SK-N-SH (cell line): ENCODE measurements around the gene GLS. TPM values are rescaled to one million over a fixed set of nuclear protein-coding genes. Genes with fewer than 3 reads are reported as not detected.
"Not testable (repeated sequence)": the region's sequence is repeated elsewhere in the genome, so short reads cannot be mapped to it uniquely, and the experiment has no call there.

Experiments used
- CTCF ChIA-PET: fragments of 300-600, 350-600 bp; formaldehyde crosslinking; extraction: SDS; loops from one replicate; lab custom pipeline; 2021; lab: Yijun Ruan, JAX
- POLR2A ChIA-PET: fragments of 350-600 bp; sonication (Branson Sonifier 250); formaldehyde crosslinking; extraction: SDS; loops from one replicate; lab custom pipeline; 2020; ENCODE audit warnings: antibody characterized with exemption, inconsistent platforms; lab: Yijun Ruan, JAX
- DNase-seq: peaks from one replicate; pipeline ENCODE4 v3.0.0; 2012
- H2AFZ ChIP-seq: fragments of 200-600 bp; sonication (generic); 2 replicates; pipeline ENCODE4 v1.8.1; 2016; ENCODE audit warnings: antibody characterized with exemption, mild to moderate bottlenecking, low read depth
- H3F3A ChIP-seq: fragments of 200-600 bp; sonication (generic); replicated peaks from 2 replicates; pipeline ENCODE3; 2016; ENCODE audit warnings: antibody characterized with exemption, mild to moderate bottlenecking; ENCODE audit not compliant: insufficient read depth
- H3K27ac ChIP-seq, 2 experiments: fragments of 200-500 bp in 1 of 2; fragments of 200-600 bp in 1 of 2; sonication (Bioruptor generic) in 1 of 2; sonication (generic), shearing (Covaris generic) in 1 of 2; 2 replicates each; pipeline versions ENCODE4 v1.5.1 to v1.6.1; 2014 to 2016; ENCODE audit warnings: low read depth in 2 of 2, inconsistent platforms in 1 of 2, low read length in 1 of 2, mild to moderate bottlenecking in 1 of 2, mixed read lengths in 1 of 2
- H3K27me3 ChIP-seq: fragments of 200-600 bp; sonication (generic), shearing (Covaris generic); 2 replicates; pipeline ENCODE4 v1.6.1; 2016; ENCODE audit warnings: mixed run types; ENCODE audit not compliant: insufficient read depth
- H3K36me3 ChIP-seq, 2 experiments: fragments of 200-500 bp in 1 of 2; fragments of 200-600 bp in 1 of 2; sonication (Bioruptor generic) in 1 of 2; sonication (generic) in 1 of 2; replicated peaks in 1 of 2; 2 replicates each; pipeline versions ENCODE3 to v1.5.1; 2014 to 2016; ENCODE audit warnings: low read length in 1 of 2, mild to moderate bottlenecking in 1 of 2; ENCODE audit not compliant: insufficient read depth in 2 of 2, control insufficient read depth in 1 of 2
- H3K4me1 ChIP-seq, 2 experiments: fragments of 200-500 bp in 1 of 2; fragments of 200-600 bp in 1 of 2; sonication (Bioruptor generic) in 1 of 2; sonication (generic), shearing (Covaris generic) in 1 of 2; 2 replicates each; pipeline versions ENCODE4 v1.5.1 to v1.6.1; 2014 to 2016; ENCODE audit warnings: low read depth in 1 of 2, low read length in 1 of 2, mixed run types in 1 of 2; ENCODE audit not compliant: insufficient read depth in 2 of 2, control insufficient read depth in 1 of 2
- H3K4me2 ChIP-seq: fragments of 200-600 bp; sonication (generic), shearing (Covaris generic); 2 replicates; pipeline ENCODE4 v1.6.1; 2017; ENCODE audit warnings: mixed run types
- H3K4me3 ChIP-seq, 2 experiments: fragments of 200-500 bp in 1 of 2; fragments of 200-600 bp in 1 of 2; sonication (Bioruptor generic) in 1 of 2; sonication (generic), shearing (Covaris generic) in 1 of 2; 2 replicates each; pipeline versions ENCODE4 v1.5.1 to v1.8.1; 2014 to 2016; ENCODE audit warnings: low read depth in 2 of 2, inconsistent platforms in 1 of 2, low read length in 1 of 2, mild to moderate bottlenecking in 1 of 2, mixed read lengths in 1 of 2, moderate library complexity in 1 of 2
- H3K79me2 ChIP-seq: fragments of 200-600 bp; sonication (generic); 2 replicates; pipeline ENCODE4 v1.8.1; 2017; ENCODE audit warnings: mild to moderate bottlenecking; ENCODE audit not compliant: insufficient read depth
- H3K9ac ChIP-seq: fragments of 200-600 bp; sonication (generic); 2 replicates; pipeline ENCODE4 v1.6.1; 2017; ENCODE audit warnings: mixed run types
- H3K9me2 ChIP-seq: fragments of 200-600 bp; sonication (generic); 2 replicates; pipeline ENCODE4 v1.6.1; 2017; ENCODE audit warnings: mixed run types
- H3K9me3 ChIP-seq: fragments of 200-600 bp; sonication (generic); 2 replicates; pipeline ENCODE4 v1.6.1; 2017; ENCODE audit warnings: mixed run types, mild to moderate bottlenecking, moderate library complexity
- H4K20me1 ChIP-seq: fragments of 200-600 bp; sonication (generic); 2 replicates; pipeline ENCODE4 v1.6.1; 2017; ENCODE audit warnings: mild to moderate bottlenecking, mixed run types; ENCODE audit not compliant: insufficient read depth
- FOSL2 ChIP-seq: IDR thresholded peaks from 2 replicates; pipeline ENCODE4 v1.4.0; 2012; ENCODE audit warnings: low read depth, mild to moderate bottlenecking, moderate library complexity, borderline replicate concordance
- FOXJ3 ChIP-seq: sonication (generic); formaldehyde crosslinking; IDR thresholded peaks from 2 replicates; pipeline ENCODE4 v1.5.1; 2020; ENCODE audit warnings: mild to moderate bottlenecking, missing genetic modification reagents
- FOXM1 ChIP-seq: IDR thresholded peaks from 2 replicates; pipeline ENCODE4 v1.4.0; 2012; ENCODE audit warnings: low read depth, mild to moderate bottlenecking
- GABPA ChIP-seq: IDR thresholded peaks from 2 replicates; pipeline ENCODE4 v1.4.0; 2012; ENCODE audit warnings: low read depth, mild to moderate bottlenecking
- GATA2 ChIP-seq: sonication (generic); formaldehyde crosslinking; IDR thresholded peaks from 2 replicates; pipeline ENCODE4 v1.5.0; 2020; ENCODE audit warnings: mild to moderate bottlenecking, missing genetic modification reagents
- IRF3 ChIP-seq: fragments of 150-350 bp; IDR thresholded peaks from 2 replicates; pipeline ENCODE4 v1.6.1; 2016; ENCODE audit warnings: mild to moderate bottlenecking, low read depth, low read length
- MAX ChIP-seq: IDR thresholded peaks from 2 replicates; pipeline ENCODE4 v1.4.0; 2012; ENCODE audit warnings: low read depth
- MEF2A ChIP-seq: IDR thresholded peaks from 2 replicates; pipeline ENCODE4 v1.4.0; 2012; ENCODE audit warnings: low read depth, borderline replicate concordance
- NFIC ChIP-seq: IDR thresholded peaks from 2 replicates; pipeline ENCODE4 v1.4.0; 2012; ENCODE audit warnings: borderline replicate concordance
- PBX3 ChIP-seq: IDR thresholded peaks from 2 replicates; pipeline ENCODE4; 2012
- RAD21 ChIP-seq: IDR thresholded peaks from 2 replicates; pipeline ENCODE4 v1.6.1; 2012; ENCODE audit warnings: mild to moderate bottlenecking, low read length
- RCOR1 ChIP-seq: fragments of 150-350 bp; IDR thresholded peaks from 2 replicates; pipeline ENCODE4 v1.6.1; 2017; ENCODE audit warnings: antibody characterized with exemption, low read length
- SIN3A ChIP-seq: IDR thresholded peaks from 2 replicates; pipeline ENCODE4 v1.6.1; 2012; ENCODE audit warnings: low read depth, mild to moderate bottlenecking, low read length, moderate library complexity, borderline replicate concordance
- TAF1 ChIP-seq: IDR thresholded peaks from 2 replicates; pipeline ENCODE4 v1.6.1; 2012; ENCODE audit warnings: low read depth, mild to moderate bottlenecking, low read length, moderate library complexity, borderline replicate concordance
- TCF12 ChIP-seq: IDR thresholded peaks from 2 replicates; pipeline ENCODE4 v1.4.0; 2012
- TEAD4 ChIP-seq: IDR thresholded peaks from 2 replicates; pipeline ENCODE4 v1.4.0; 2012; ENCODE audit warnings: mild to moderate bottlenecking, borderline replicate concordance; ENCODE audit not compliant: insufficient read depth
- USF1 ChIP-seq: IDR thresholded peaks from 2 replicates; pipeline ENCODE4 v1.4.0; 2012; ENCODE audit warnings: low read depth, borderline replicate concordance
- USF2 ChIP-seq: fragments of 150-350 bp; IDR thresholded peaks from 2 replicates; pipeline ENCODE4 v1.6.1; 2017; ENCODE audit warnings: antibody characterized with exemption, low read length, low read depth, borderline replicate concordance
- ZBTB33 ChIP-seq: IDR thresholded peaks from 2 replicates; pipeline ENCODE4 v1.4.0; 2012; ENCODE audit warnings: low read depth, borderline replicate concordance
- WGBS: methylation state at CpG from one replicate; pipeline ENCODE4 v1.1.6; 2017; ENCODE audit warnings: low lambda C conversion rate; 5-methylcytosine and 5-hydroxymethylcytosine counted together
- polyA plus RNA-seq, 3 experiments: library from polyadenylated mRNA; depleted of rRNA; stranded (reverse); fragments of >200 nt; gene quantifications; 2 replicates each; pipeline ENCODE4 v1.2.3, GENCODE V29; 2012

GLS gene
- polyA plus RNA-seq, 1 of the 3 experiments (the other 2 are of a cell fraction): 37.2 TPM

GRCh38 chr2:190994148-190994547 lies 113.5 kb downstream of the GLS start:
- TF ChIP-seq IRF3 (no peak), SIN3A (no peak), GATA2 (CRISPR knock-in tag) (no peak), PBX3 (no peak), MEF2A (no peak), TAF1 (no peak), MAX (no peak), FOXJ3 (CRISPR knock-in tag) (no peak), RCOR1 (no peak), FOXM1 (no peak), FOSL2 (no peak), USF1 (no peak), USF2 (no peak), NFIC (no peak), TCF12 (no peak), ZBTB33 (no peak), GABPA (no peak), TEAD4 (no peak), RAD21 (no peak)
- Histone ChIP-seq H3K9me2 (no peaks in the 10 kb centered on the region), H3K27me3 (no peaks in the 10 kb centered on the region), H4K20me1 (no peaks in the 10 kb centered on the region), H3K9me3 (no peaks in the 10 kb centered on the region), H2AFZ (no peak overlapping the region), H3K4me1 (no peaks in the 10 kb centered on the region), H3K4me2 (no peak overlapping the region), H3K4me3 (no peak overlapping the region), H3K36me3 (peaks cover 87 to 91% of the 10 kb centered on the region in 2 experiments), H3K27ac (no peak overlapping the region), H3K9ac (no peak overlapping the region), H3K79me2 (no peaks in the 10 kb centered on the region), H3F3A (no peaks in the 10 kb centered on the region)
- ChIA-PET POLR2A (no interaction called here), CTCF (interaction anchor here (0.6 to 1.3 kb wide), 2 partner anchors 47 to 188 kb away, joined by 3 read pairs; no protein-coding TSS in a partner anchor)
- 99% methylated on average over 7 of the region's 7 CpGs for WGBS
- DNase-seq: no peak

GRCh38 chr2:190995315-190995714 lies 114.7 kb downstream of the GLS start:
- H3K4me2 ChIP-seq, H4K20me1 ChIP-seq, H2AFZ ChIP-seq, H3K27me3 ChIP-seq, H3K9ac ChIP-seq, DNase-seq, H3K4me1 ChIP-seq, H3K79me2 ChIP-seq, H3K9me2 ChIP-seq, H3K27ac ChIP-seq, POLR2A ChIA-PET, H3K9me3 ChIP-seq, H3F3A ChIP-seq, H3K4me3 ChIP-seq: not testable (repeated sequence)
- CTCF ChIA-PET: interaction anchor here (2.0 kb wide), 1 partner anchor 8 kb away, joined by 10 read pairs; no protein-coding TSS in a partner anchor
- 98% methylated on average over 3 of the region's 3 CpGs for WGBS
- peaks cover 87 to 91% of the 10 kb centered on the region in 2 experiments for H3K36me3 ChIP-seq
